KG1 (cell line): ENCODE data around the gene ENO2.

Experiments
- DNase-seq: peaks from one replicate; lab custom pipeline; 2025; lab: John Stamatoyannopoulos, UW

The ENO2 gene

GRCh38 chr12:6932766-6933165, 18.4 kb downstream of the ENO2 start:
- DNase-seq = no peak

- DNase-seq = no peak
Measured at GRCh38 chr12:6934110-6934509, 19.7 kb downstream of the ENO2 start.

DNA sequence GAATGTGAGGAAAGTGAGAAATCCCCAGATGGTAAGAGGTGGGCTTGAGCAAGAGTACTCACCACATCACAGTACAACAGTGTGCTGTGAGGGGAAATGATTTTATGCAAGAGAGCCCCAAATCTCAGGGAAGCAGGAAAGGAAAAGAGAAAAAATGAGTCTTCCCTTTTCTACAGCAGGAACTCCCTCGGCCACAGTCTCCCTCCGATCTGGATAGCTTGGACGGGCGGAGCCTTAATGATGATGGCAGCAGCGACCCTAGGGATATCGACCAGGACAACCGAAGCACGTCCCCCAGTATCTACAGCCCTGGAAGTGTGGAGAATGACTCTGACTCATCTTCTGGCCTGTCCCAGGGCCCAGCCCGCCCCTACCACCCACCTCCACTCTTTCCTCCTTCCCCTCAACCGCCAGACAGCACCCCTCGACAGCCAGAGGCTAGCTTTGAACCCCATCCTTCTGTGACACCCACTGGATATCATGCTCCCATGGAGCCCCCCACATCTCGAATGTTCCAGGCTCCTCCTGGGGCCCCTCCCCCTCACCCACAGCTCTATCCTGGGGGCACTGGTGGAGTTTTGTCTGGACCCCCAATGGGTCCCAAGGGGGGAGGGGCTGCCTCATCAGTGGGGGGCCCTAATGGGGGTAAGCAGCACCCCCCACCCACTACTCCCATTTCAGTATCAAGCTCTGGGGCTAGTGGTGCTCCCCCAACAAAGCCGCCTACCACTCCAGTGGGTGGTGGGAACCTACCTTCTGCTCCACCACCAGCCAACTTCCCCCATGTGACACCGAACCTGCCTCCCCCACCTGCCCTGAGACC, 21.2 kb downstream of the ENO2 start:
- no peak for DNase-seq

GRCh38 chr12:6936194-6936635, 21.8 kb downstream of the ENO2 start:
- no peak for DNase-seq

DNA sequence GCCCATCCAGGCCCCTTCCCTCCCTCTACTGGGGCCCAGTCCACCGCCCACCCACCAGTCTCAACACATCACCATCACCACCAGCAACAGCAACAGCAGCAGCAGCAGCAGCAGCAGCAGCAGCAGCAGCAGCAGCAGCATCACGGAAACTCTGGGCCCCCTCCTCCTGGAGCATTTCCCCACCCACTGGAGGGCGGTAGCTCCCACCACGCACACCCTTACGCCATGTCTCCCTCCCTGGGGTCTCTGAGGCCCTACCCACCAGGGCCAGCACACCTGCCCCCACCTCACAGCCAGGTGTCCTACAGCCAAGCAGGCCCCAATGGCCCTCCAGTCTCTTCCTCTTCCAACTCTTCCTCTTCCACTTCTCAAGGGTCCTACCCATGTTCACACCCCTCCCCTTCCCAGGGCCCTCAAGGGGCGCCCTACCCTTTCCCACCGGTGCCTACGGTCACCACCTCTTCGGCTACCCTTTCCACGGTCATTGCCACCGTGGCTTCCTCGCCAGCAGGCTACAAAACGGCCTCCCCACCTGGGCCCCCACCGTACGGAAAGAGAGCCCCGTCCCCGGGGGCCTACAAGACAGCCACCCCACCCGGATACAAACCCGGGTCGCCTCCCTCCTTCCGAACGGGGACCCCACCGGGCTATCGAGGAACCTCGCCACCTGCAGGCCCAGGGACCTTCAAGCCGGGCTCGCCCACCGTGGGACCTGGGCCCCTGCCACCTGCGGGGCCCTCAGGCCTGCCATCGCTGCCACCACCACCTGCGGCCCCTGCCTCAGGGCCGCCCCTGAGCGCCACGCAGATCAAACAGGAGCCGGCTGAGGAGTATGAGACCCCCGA, 22.5 kb downstream of the ENO2 start:
- no peak for DNase-seq

GRCh38 chr12:6937481-6938352, 23.3 kb downstream of the ENO2 start:
- peak; percentile 92 for DNase-seq

DNA sequence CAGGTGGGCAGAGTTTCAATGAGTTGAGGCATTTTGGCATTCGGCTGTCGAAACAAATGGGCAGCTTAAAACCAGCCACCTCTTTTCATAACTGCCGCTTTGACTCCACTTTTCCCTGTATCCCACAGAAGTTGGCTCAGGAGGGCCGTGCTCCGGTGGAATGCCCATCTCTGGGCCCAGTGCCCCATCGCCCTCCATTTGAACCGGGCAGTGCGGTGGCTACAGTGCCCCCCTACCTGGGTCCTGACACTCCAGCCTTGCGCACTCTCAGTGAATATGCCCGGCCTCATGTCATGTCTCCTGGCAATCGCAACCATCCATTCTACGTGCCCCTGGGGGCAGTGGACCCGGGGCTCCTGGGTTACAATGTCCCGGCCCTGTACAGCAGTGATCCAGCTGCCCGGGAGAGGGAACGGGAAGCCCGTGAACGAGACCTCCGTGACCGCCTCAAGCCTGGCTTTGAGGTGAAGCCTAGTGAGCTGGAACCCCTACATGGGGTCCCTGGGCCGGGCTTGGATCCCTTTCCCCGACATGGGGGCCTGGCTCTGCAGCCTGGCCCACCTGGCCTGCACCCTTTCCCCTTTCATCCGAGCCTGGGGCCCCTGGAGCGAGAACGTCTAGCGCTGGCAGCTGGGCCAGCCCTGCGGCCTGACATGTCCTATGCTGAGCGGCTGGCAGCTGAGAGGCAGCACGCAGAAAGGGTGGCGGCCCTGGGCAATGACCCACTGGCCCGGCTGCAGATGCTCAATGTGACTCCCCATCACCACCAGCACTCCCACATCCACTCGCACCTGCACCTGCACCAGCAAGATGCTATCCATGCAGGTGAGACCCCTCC, 24.2 kb downstream of the ENO2 start:
- no peak for DNase-seq

DNA sequence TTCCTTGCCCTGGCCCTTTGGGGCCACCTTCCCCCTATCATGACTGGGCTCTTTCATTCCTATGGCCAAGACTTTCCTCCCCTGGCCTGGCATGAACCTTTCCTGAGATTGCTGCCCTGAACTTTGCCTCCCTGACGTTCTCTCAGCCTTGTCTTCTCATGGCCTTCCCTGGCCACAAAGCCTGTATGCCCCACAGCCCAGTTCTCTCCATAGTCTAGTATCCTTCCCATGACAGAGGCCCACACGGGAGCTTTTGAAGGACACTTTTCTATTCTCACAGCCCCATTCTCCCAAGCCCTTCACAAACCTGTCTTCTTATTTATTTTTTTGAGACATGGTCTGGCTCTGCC, 24.8 kb downstream of the ENO2 start:
- no peak for DNase-seq

GRCh38 chr12:6941267-6941666, 26.9 kb downstream of the ENO2 start:
- no peak for DNase-seq

- no peak for DNase-seq
Measured at GRCh38 chr12:6941782-6942181, 27.4 kb downstream of the ENO2 start.

DNA sequence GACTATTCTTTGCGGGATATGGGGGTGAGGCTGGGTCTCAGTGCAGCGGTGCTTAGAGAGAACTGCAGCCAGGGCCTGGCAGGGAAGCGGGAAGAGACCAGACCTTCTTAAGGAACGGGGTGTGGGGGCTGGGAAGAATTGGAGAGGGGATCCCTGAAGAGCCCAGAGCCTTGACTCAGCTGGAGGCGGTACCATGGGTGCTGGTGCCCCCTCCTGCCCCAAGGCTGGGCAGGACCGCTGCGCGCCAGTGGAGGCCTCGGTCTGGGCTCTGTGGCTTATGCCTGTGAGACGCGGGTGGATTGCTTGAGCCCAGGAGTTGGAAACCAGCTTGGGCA, 27.9 kb downstream of the ENO2 start:
- no peak for DNase-seq

- peak; percentile 89 for DNase-seq
Measured at GRCh38 chr12:6943389-6943721, 29.0 kb downstream of the ENO2 start.

- peak; percentile 89 for DNase-seq
Measured at GRCh38 chr12:6943722-6944380, 29.5 kb downstream of the ENO2 start, which contains the start of the genes C12orf57 and RNU7-1. C12orf57 (plus strand) TSS chr12:6944022; CDS start chr12:6944122, 100 bp downstream. RNU7-1 (plus strand) TSS chr12:6943816.

DNA sequence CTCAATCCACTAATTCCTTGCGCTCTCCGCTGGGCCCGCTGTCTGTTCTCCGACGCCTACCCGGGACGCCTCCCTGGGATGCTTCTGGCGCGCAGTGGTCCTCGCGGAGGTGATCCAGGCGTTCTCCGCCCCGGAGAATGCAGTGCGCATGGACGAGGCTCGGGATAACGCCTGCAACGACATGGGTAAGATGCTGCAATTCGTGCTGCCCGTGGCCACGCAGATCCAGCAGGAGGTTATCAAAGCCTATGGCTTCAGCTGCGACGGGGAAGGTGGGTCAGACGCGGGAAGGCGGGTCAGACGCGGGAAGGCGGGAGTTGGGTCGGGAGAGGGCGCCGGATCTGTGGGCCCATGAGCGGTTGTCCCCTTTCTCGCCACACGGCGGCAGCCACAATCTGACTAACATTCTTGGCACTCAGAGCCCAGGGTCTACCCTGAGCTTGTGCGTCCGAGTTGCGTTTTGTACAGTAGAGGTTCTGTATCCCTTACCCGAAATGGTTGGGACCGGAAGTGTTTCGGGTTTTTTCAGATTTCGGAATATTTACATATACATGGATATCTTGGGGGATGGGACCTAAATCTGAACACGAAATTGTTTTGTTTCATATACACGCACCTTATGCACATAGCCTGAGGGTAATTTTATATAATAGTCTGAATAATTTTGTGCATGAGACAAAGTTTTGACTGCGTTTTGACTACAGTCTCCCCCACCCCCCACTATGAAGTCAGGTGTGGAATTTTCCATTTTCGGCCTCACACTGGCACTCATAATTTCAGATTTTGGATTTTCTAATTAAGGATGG, 30.2 kb downstream of the ENO2 start:
- DNase-seq = peak; percentile 83

- no peak for DNase-seq
Measured at GRCh38 chr12:6945613-6946012, 31.2 kb downstream of the ENO2 start.

DNA sequence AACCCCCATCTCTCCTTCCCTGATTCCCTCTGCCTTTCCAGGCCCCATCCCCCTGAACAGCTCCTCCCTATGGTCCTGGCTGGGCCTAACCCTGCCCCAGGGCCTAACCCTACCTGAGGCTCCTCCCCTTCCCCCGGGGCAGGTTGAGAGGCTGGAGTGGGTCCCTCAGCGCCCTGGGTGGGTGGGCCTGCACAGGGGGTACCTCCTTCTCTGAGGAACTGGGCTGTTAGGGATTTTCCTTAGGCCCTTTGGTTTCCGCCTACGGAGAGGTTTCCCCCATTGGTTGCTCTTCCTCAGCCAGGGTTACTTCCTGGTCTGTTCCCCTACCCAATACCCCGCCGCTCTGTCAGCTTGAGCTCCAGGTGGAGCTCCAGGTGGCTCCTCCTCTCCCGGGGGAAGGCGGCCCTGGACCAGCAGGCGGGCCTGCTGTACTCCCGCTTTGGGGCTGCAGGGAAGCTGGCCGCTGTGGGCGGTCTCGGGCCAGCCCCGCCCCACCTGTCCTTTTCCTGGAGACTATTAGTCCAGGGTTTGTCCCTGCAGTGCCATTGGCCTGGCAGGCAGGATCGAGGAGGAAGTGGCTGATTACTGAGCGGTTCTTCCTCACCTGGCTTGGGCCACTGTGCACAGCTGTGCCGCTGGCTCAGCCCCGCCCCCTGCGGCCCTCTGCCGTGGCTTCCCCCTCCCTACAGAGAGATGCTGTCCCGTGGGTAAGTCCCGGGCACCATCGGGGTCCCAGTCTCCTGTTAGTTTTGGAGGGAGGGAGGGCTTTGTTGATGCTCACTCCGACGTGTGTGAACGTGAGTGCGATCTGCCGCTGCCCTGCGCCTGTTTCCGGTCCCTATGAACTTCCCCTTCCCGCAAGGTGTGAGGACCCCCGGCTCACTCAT, 31.9 kb downstream of the ENO2 start:
- DNase-seq = no peak

DNA sequence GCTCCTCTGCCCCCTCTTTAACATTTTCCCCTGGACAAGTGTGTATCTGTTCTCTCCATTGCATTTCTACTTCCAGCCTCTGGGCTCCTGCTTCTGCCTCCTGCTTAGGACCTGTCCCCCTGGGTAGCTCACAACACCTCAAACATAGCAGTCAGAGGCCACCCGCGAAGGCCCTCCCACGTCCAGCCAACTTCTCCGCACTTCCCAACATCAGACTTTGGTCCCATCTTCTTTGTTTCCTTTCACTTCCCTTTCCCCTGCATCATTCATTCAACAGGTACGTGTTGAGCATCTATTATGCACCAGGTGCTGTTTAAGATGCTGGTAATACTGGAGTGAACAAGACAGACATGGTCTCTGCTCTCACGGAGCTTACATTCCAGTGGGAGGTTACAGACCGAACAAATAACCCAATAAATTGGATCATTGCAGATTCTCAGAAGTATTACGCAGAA, 32.6 kb downstream of the ENO2 start:
- DNase-seq = no peak

DNA sequence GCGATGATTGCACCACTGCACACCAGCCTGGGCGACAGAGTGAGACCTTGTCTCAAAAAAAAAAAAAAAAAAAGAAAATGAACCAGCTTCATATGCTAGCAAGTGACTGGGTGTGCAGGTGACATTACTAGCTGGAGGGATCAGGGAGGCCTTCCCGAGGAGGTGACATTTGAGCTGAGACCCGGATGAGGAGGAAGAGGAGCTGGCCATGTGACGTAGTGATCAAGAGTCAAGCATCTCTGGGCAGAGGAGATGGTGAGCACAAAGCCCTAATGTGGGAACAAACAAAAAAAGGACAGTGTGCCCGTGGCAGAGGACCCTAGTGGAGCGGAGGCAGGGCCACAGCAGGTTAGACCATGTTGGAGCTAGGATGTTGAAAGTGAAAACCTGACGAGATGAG, 33.2 kb downstream of the ENO2 start:
- no peak for DNase-seq
